Neural cell (in vitro differentiated cells): Measurements from ENCODE around the gene PLOD2. TPM values are rescaled to one million over a fixed set of nuclear protein-coding genes. Genes with fewer than 3 reads are reported as not detected.

Experiments
- H2AFZ ChIP-seq: fragments of 200-600, 300-800 bp; sonication (generic), shearing (Covaris generic); 2 replicates; pipeline ENCODE4 v1.6.0; 2014; ENCODE audit warnings: low read depth, mild to moderate bottlenecking, antibody characterized with exemption, low read length, moderate library complexity
- H3F3A ChIP-seq: fragments of 200-600 bp; shearing (Covaris generic); 2 replicates; pipeline ENCODE4 v1.6.1; 2016; ENCODE audit warnings: mild to moderate bottlenecking, moderate library complexity, mixed read lengths, antibody characterized with exemption, low read length; ENCODE audit not compliant: insufficient read depth, poor library complexity, severe bottlenecking
- H3K27ac ChIP-seq: fragments of 200-600, 300-800 bp; sonication (generic), shearing (Covaris generic); 2 replicates; pipeline ENCODE4 v1.5.1; 2014; ENCODE audit warnings: mild to moderate bottlenecking, low read length, moderate library complexity
- H3K27me3 ChIP-seq: fragments of 300-800, 200-600 bp; sonication (generic), shearing (Covaris generic); 2 replicates; pipeline ENCODE4 v1.6.0; 2014; ENCODE audit warnings: mild to moderate bottlenecking, low read depth, low read length, moderate library complexity; ENCODE audit not compliant: insufficient read depth
- H3K36me3 ChIP-seq: fragments of 300-800, 200-600 bp; sonication (generic), shearing (Covaris generic); 2 replicates; pipeline ENCODE4 v1.5.1; 2014; ENCODE audit warnings: mild to moderate bottlenecking, antibody characterized with exemption, low read length, moderate library complexity; ENCODE audit not compliant: insufficient read depth
- H3K4me2 ChIP-seq: fragments of 300-800, 200-600 bp; sonication (generic), shearing (Covaris generic); 2 replicates; pipeline ENCODE4 v1.6.0; 2014; ENCODE audit warnings: mild to moderate bottlenecking, low read length
- H3K4me3 ChIP-seq: fragments of 300-800, 200-600 bp; sonication (generic), shearing (Covaris generic); 2 replicates; pipeline ENCODE4 v1.5.1; 2014; ENCODE audit warnings: mild to moderate bottlenecking, low read length, moderate library complexity
- H3K79me2 ChIP-seq: fragments of 200-600 bp; shearing (Covaris generic); replicated peaks from 2 replicates; pipeline ENCODE4 v1.6.0; 2014; ENCODE audit warnings: mild to moderate bottlenecking, low read length, moderate library complexity; ENCODE audit not compliant: insufficient read depth
- H3K9ac ChIP-seq: fragments of 300-800, 200-600 bp; sonication (generic), shearing (Covaris generic); 2 replicates; pipeline ENCODE4 v1.6.1; 2016; ENCODE audit warnings: mild to moderate bottlenecking, low read length, mixed read lengths
- H3K9me2 ChIP-seq: fragments of 200-600 bp; shearing (Covaris generic); 2 replicates; pipeline ENCODE4 v1.6.1; 2016; ENCODE audit warnings: mild to moderate bottlenecking, low read length, mixed read lengths; ENCODE audit not compliant: insufficient read depth
- H3K9me3 ChIP-seq: fragments of 200-600, 300-800 bp; sonication (generic), shearing (Covaris generic); 2 replicates; pipeline ENCODE4 v1.6.1; 2016; ENCODE audit warnings: mild to moderate bottlenecking, mixed run types, low read length, moderate library complexity, mixed read lengths
- H4K20me1 ChIP-seq: fragments of 200-600 bp; shearing (Covaris generic); 2 replicates; pipeline ENCODE4 v1.6.1; 2016; ENCODE audit warnings: mild to moderate bottlenecking, mixed run types; ENCODE audit not compliant: insufficient read depth
- EP300 ChIP-seq: fragments of 450-650 bp; conservative IDR thresholded peaks from 2 replicates; pipeline ENCODE4 v1.6.1; 2014; ENCODE audit warnings: antibody characterized with exemption, mild to moderate bottlenecking, moderate library complexity; ENCODE audit not compliant: poor library complexity, severe bottlenecking
- EZH2 ChIP-seq: fragments of 200-600, 300-800 bp; shearing (Covaris generic), sonication (generic); IDR thresholded peaks from 2 replicates; pipeline ENCODE4 v1.6.1; 2014; ENCODE audit warnings: antibody characterized with exemption, low read length, borderline replicate concordance, mild to moderate bottlenecking; ENCODE audit not compliant: insufficient read depth, poor library complexity, severe bottlenecking
- MXI1 ChIP-seq: fragments of 450-650 bp; conservative IDR thresholded peaks from 2 replicates; pipeline ENCODE4 v1.6.1; 2014; ENCODE audit warnings: antibody characterized with exemption, mild to moderate bottlenecking; ENCODE audit not compliant: poor library complexity, severe bottlenecking
- POLR2AphosphoS5 ChIP-seq: IDR thresholded peaks from 2 replicates; pipeline ENCODE4 v1.6.1; 2012
- RAD21 ChIP-seq: fragments of 450-650 bp; conservative IDR thresholded peaks from 2 replicates; pipeline ENCODE4 v1.6.1; 2014; ENCODE audit warnings: antibody characterized with exemption, mild to moderate bottlenecking, moderate library complexity
- SMC3 ChIP-seq: fragments of 450-650 bp; conservative IDR thresholded peaks from 2 replicates; pipeline ENCODE4 v1.6.1; 2014; ENCODE audit warnings: antibody characterized with exemption, mild to moderate bottlenecking, moderate library complexity; ENCODE audit not compliant: poor library complexity
- TAF1 ChIP-seq: IDR thresholded peaks from 2 replicates; pipeline ENCODE4 v1.6.1; 2012; ENCODE audit warnings: low read depth
- polyA plus RNA-seq: library from polyadenylated mRNA; depleted of rRNA; stranded (reverse); fragments of >200 nt; gene quantifications from 2 replicates; pipeline ENCODE4 v1.2.3, GENCODE V29; 2014
- TF ChIP-seq, protein P1 (sequence below): fragments of 450-650 bp; IDR thresholded peaks from 2 replicates; pipeline ENCODE4 v1.5.1; 2014; ENCODE audit warnings: antibody characterized with exemption, mild to moderate bottlenecking, moderate library complexity; ENCODE audit not compliant: poor library complexity, severe bottlenecking
- TF ChIP-seq, protein P2 (sequence below): IDR thresholded peaks from 2 replicates; pipeline ENCODE4 v1.6.1; 2012; ENCODE audit warnings: borderline replicate concordance

PLOD2 gene
- polyA plus RNA-seq, 1 donor from 2014 or later = 5.6 TPM

DNA sequence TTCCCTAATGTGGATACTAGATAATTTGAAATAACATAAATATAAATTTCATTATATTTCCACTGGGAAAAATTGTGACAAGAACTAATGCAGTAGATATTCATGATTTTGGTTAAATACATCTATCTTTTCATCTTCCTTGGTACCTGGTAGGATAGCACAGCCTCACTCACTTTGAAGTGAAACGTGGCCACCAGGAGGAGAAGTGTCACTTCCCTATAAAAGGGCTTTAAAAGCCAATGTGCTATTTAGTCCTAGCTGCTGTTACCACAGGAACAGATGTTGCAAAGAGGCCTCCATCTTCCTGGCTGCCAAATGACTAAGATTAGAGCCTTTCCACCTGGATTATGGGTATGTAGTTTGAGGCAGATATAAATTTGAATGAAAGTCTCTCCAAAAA, 140.0 kb downstream of the PLOD2 start:
- no peaks in the 10 kb centered on the region for H3K27me3 ChIP-seq
- no peak overlapping the region for H2AFZ ChIP-seq
- no peak overlapping the region for H3K27ac ChIP-seq
- no peaks in the 10 kb centered on the region for H3K36me3 ChIP-seq
- H3K79me2 ChIP-seq = no peaks in the 10 kb centered on the region
- no peaks in the 10 kb centered on the region for H3F3A ChIP-seq
- no peaks in the 10 kb centered on the region for H3K9me3 ChIP-seq
- no peak for TF ChIP-seq RAD21
- TF ChIP-seq POLR2AphosphoS5 = no peak
- TF ChIP-seq EZH2 = no peak
- TF ChIP-seq, protein P1, sequence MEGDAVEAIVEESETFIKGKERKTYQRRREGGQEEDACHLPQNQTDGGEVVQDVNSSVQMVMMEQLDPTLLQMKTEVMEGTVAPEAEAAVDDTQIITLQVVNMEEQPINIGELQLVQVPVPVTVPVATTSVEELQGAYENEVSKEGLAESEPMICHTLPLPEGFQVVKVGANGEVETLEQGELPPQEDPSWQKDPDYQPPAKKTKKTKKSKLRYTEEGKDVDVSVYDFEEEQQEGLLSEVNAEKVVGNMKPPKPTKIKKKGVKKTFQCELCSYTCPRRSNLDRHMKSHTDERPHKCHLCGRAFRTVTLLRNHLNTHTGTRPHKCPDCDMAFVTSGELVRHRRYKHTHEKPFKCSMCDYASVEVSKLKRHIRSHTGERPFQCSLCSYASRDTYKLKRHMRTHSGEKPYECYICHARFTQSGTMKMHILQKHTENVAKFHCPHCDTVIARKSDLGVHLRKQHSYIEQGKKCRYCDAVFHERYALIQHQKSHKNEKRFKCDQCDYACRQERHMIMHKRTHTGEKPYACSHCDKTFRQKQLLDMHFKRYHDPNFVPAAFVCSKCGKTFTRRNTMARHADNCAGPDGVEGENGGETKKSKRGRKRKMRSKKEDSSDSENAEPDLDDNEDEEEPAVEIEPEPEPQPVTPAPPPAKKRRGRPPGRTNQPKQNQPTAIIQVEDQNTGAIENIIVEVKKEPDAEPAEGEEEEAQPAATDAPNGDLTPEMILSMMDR = no peak
- TF ChIP-seq TAF1 = no peak
- TF ChIP-seq EP300 = no peak
- no peaks in the 10 kb centered on the region for H3K9me2 ChIP-seq
- no peak overlapping the region for H3K4me3 ChIP-seq
- H3K9ac ChIP-seq = no peak overlapping the region
- no peaks in the 10 kb centered on the region for H4K20me1 ChIP-seq
- no peak overlapping the region for H3K4me2 ChIP-seq

DNA sequence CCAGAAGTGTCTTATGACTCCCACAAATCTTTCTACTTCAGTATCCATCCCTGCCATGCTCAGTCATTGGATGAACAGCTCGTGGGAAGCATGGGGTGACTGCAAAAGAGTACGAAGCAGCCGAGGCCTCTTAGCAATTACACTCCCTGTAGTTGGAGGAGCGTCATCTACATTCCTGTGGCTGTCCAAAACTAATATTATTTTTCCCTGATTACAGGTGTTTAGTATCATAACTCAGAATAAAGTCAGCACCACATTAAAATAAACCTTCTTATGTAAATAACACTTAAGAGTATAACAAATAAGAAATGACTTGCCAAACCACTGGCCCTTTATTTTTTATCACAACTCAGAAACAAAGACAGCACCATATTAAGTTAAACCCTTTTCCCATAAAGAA, 141.5 kb downstream of the PLOD2 start:
- Histone ChIP-seq H4K20me1 (no peaks in the 10 kb centered on the region), H3K9me2 (no peaks in the 10 kb centered on the region), H2AFZ (no peak overlapping the region), H3K4me2 (no peak overlapping the region), H3K4me3 (no peak overlapping the region), H3K27me3 (no peaks in the 10 kb centered on the region), H3K9me3 (no peaks in the 10 kb centered on the region), H3F3A (no peaks in the 10 kb centered on the region), H3K9ac (no peak overlapping the region), H3K79me2 (no peaks in the 10 kb centered on the region), H3K36me3 (no peaks in the 10 kb centered on the region), H3K27ac (no peak overlapping the region)
- TF ChIP-seq SMC3 = no peak
- no peak for TF ChIP-seq RAD21
- TF ChIP-seq, protein P2, sequence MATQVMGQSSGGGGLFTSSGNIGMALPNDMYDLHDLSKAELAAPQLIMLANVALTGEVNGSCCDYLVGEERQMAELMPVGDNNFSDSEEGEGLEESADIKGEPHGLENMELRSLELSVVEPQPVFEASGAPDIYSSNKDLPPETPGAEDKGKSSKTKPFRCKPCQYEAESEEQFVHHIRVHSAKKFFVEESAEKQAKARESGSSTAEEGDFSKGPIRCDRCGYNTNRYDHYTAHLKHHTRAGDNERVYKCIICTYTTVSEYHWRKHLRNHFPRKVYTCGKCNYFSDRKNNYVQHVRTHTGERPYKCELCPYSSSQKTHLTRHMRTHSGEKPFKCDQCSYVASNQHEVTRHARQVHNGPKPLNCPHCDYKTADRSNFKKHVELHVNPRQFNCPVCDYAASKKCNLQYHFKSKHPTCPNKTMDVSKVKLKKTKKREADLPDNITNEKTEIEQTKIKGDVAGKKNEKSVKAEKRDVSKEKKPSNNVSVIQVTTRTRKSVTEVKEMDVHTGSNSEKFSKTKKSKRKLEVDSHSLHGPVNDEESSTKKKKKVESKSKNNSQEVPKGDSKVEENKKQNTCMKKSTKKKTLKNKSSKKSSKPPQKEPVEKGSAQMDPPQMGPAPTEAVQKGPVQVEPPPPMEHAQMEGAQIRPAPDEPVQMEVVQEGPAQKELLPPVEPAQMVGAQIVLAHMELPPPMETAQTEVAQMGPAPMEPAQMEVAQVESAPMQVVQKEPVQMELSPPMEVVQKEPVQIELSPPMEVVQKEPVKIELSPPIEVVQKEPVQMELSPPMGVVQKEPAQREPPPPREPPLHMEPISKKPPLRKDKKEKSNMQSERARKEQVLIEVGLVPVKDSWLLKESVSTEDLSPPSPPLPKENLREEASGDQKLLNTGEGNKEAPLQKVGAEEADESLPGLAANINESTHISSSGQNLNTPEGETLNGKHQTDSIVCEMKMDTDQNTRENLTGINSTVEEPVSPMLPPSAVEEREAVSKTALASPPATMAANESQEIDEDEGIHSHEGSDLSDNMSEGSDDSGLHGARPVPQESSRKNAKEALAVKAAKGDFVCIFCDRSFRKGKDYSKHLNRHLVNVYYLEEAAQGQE = no peak
- no peak for TF ChIP-seq TAF1
- TF ChIP-seq MXI1 = no peak
- TF ChIP-seq, protein P1 = no peak
- TF ChIP-seq POLR2AphosphoS5 = no peak
- no peak for TF ChIP-seq EZH2
- TF ChIP-seq EP300 = no peak

Other genes starting within 250 kb of the PLOD2 start
- gene PLSCR4, start 89.9 kb upstream of the PLOD2 start, polyA plus RNA-seq = not detected in 2 replicates